GM12878 (cell line): ENCODE measurements around the gene RIC1.

Source experiments
- BRCA1 ChIP-seq: IDR thresholded peaks from 2 replicates; pipeline ENCODE4 v1.6.1; 2011; ENCODE audit warnings: low read depth, low read length, improper control_type of control experiment
- CTCF ChIP-seq, 3 experiments: IDR thresholded peaks in 2 of 3; conservative IDR thresholded peaks in 1 of 3; 2 replicates each; pipeline ENCODE4 v1.5.1; 2011; ENCODE audit warnings: low read depth in 3 of 3, low read length in 3 of 3, mild to moderate bottlenecking in 3 of 3, control low read depth in 2 of 3, moderate library complexity in 2 of 3, inconsistent platforms in 1 of 3, mixed read lengths in 1 of 3; ENCODE audit not compliant: control insufficient read depth in 2 of 3, insufficient read depth in 1 of 3; ENCODE audit errors: extremely low read depth in 1 of 3
- E4F1 ChIP-seq: fragments of 450-650 bp; IDR thresholded peaks from 2 replicates; pipeline ENCODE4 v1.6.1; 2018; ENCODE audit warnings: borderline replicate concordance, mild to moderate bottlenecking; ENCODE audit not compliant: partially characterized antibody
- EP300 ChIP-seq, 2 experiments: fragments of 150-350 bp in 1 of 2; IDR thresholded peaks; 2 replicates each; pipeline ENCODE4 v1.6.1; 2011 to 2012; ENCODE audit warnings: low read depth in 2 of 2, low read length in 2 of 2, borderline replicate concordance in 1 of 2, improper control_type of control experiment in 1 of 2, inconsistent platforms in 1 of 2; ENCODE audit not compliant: control insufficient read depth in 1 of 2
- FOXK2 ChIP-seq: fragments of 450-650 bp; IDR thresholded peaks from 2 replicates; pipeline ENCODE4 v1.6.1; 2017; ENCODE audit warnings: mild to moderate bottlenecking, moderate library complexity
- JUND ChIP-seq: IDR thresholded peaks from 2 replicates; pipeline ENCODE4 v1.6.1; 2012; ENCODE audit warnings: low read depth, mild to moderate bottlenecking, low read length, improper control_type of control experiment, moderate library complexity
- POLR2AphosphoS5 ChIP-seq: IDR thresholded peaks from 2 replicates; pipeline ENCODE4 v1.6.1; 2011; ENCODE audit warnings: mild to moderate bottlenecking, low read length, inconsistent platforms
- REST ChIP-seq: IDR thresholded peaks from 2 replicates; pipeline ENCODE4 v1.6.1; 2012; ENCODE audit warnings: mild to moderate bottlenecking, low read depth, low read length
- USF2 ChIP-seq: IDR thresholded peaks from 2 replicates; pipeline ENCODE4 v1.6.1; 2011; ENCODE audit warnings: low read depth, low read length, improper control_type of control experiment, borderline replicate concordance
- ZNF384 ChIP-seq: IDR thresholded peaks from 2 replicates; pipeline ENCODE4 v1.6.1; 2012; ENCODE audit warnings: low read depth, mild to moderate bottlenecking, low read length, improper control_type of control experiment, borderline replicate concordance

- TF ChIP-seq CTCF (IDR thresholded peaks at IDR 0.05 in 2 of 3, conservative IDR thresholded peaks at IDR 0.05 in 1 of 3; ENCODE audit: control insufficient read depth in 2 of 3, extremely low read depth in 1 of 3, insufficient read depth in 1 of 3, low read depth in 3 of 3, low read length in 3 of 3) (no peak), FOXK2 (no peak), POLR2AphosphoS5 (no peak), ZNF384 (no peak), E4F1 (no peak), EP300 (IDR thresholded peaks at IDR 0.05; ENCODE audit: borderline replicate concordance in 1 of 2, control insufficient read depth in 1 of 2, low read depth in 2 of 2, low read length in 2 of 2) (peak; percentile 100), JUND (no peak), BRCA1 (no peak), REST (no peak), USF2 (peak; percentile 82)
Observed at GRCh38 chr9:5593904-5594303, 35.0 kb upstream of the RIC1 start.
